Stimulated activated CD4-positive, alpha-beta T cell treated with anti-CD3 and anti-CD28 coated beads, Interleukin-1b, Interleukin-23, amount 100 ng/mL, for 48 hours (primary cell): ENCODE data around the gene ATF3.
"Not testable (repeated sequence)": the region's sequence is repeated elsewhere in the genome, so short reads cannot be mapped to it uniquely, and the experiment has no call there.

Experiments
- DNase-seq: peaks from one replicate; pipeline ENCODE4 v3.0.0-alpha.2; 2020

Gene ATF3

DNA sequence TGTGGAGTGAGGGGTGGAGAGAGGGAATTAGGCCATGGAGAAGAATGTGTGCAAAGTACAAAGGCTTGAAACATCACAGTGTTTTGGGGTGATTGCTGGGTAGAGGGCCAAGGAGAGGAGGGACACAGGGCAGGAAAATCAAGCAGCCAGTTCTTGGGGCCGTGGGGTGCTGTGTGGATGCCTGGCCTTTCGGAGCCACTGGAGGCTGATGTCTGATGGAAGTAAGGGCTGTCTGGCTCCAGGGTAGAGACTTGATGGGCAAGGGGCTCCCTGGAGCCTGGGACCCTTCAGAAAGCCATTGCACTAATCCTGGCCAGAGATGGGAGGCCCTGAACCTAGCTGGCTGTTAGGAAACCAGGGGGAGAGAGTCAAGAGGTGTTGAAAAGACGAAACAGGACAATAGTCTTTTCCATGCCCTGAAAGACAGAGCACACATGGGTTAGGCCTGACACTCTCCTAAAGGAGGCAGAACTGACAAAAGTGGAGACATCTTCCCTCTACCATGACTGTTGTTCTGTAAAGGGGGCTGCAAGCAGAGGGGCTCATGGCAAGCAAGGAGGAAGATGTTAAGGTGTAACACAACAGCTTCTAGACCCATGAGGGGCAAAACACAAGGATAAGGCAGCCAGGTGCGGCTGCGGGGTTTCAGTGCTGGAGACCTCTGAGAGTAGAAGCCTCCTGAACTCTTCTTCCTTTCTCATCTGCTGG, 21.0 kb downstream of the ATF3 start:
- no peak for DNase-seq

DNA sequence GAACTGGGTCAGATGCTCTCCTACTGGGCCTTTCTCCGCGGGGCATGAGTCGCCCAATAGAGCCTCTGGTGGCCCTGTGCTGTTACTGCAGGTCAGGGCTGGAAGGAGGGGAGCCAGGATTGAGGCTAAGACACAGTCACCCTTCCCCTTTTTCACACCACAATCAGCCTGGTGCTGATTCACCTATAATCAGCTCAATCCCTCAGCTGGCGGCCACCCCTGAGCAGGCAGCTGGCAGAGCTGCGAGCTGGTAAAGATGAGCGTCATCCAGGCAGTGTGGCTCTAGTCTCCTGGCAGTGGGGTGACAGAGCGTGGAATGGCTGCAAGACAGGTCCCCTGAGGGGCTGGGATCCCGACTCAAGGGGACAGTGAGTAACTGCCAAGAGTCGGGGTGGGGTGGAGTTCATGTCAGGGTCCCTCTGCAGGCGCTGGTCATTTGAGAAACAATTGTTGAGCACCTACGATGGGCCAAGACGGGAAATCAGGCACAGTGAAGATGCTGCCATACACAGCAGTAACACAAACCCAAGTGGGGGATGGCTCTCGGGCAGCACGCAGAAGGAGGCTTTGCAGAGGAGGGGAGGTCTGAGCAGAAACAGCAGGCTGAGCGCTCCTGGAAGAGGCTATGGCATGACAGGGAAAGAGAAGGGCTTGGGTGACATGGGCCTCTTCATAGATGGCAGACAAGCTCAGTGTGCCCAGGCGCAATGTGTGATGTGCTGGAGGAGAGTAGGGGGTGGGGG, 21.8 kb downstream of the ATF3 start:
- peak; percentile 77 for DNase-seq

DNA sequence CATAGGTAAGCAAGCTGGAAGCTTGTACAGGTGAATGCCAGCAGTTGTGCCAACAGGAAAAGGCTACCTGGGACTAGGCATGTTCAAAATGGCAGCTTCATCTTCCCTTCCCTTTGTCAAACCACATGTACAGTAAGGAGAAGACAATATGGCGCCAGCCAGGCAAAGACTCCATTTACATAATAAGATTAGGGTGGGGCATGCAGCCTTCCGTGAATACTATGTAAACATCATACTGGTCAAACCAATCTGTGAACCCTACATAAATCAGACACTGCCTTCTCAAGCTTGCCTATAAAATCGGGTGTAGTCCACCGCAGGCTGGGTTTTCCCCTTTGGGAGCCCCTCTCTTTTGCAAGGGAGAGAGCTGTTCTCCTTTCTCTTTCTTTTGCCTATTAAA, 24.6 kb downstream of the ATF3 start:
- DNase-seq: no peak

DNA sequence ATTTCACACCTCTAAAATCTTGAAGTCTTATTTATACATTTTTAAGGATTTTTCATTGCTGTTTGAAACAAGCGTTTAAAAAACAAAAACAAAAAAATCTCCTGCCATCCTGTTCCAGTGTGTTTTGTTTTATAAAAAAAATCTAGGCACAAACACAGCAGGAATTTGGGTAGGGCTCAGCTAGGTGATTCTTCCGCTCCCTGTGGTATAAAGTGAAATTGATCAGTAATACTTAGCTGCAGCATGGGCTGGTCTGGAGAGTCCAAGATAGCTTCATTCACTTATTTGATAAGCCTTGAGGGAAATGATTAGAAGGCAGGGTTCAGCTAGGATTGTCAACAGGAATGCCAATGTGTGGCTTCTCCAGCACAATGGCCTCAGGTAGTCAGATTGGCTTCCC, 25.7 kb downstream of the ATF3 start:
- DNase-seq: no peak

DNA sequence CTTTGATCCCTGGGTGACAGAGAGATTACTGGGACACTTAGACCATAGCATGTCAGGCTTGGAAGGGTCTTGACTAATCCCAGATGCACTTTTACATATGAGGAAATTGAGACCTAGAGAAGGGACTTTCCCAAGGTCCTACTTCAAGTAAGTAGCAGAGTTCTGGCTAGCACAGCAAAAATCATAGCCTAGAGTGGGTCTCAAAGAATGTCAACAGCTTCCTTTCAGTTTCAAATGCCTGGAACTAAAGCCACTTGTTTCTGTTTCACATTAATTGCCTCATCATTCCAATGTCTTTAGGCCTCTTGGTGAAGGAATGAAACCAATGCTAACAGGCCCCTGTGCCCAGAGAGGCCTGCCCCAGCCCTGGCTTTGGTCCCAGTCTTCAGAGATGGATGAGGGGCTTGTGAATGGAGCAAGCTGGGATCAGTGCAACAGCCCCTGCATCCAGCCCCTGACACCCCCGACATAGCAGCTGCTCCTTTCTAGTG, 26.6 kb downstream of the ATF3 start:
- no peak for DNase-seq

DNA sequence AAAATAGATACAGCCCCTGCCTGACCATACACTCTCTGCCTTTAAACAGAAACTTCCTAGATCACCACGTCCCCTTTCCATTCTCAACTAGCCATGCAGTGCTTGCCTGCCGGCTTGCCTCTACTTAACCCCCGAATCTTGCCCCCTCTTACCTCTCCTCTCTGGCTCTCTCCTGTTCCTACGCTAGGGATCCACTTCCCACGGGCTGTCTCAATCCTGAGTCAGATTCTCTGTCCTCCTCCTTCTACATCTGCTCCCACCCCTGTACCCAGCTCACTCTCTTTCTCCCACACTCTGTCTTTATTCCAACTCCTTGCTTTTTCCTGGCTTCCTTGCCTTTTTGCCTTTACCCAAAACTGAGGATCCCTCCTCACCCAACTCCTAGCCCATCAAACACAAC, 29.3 kb downstream of the ATF3 start:
- no peak for DNase-seq

DNA sequence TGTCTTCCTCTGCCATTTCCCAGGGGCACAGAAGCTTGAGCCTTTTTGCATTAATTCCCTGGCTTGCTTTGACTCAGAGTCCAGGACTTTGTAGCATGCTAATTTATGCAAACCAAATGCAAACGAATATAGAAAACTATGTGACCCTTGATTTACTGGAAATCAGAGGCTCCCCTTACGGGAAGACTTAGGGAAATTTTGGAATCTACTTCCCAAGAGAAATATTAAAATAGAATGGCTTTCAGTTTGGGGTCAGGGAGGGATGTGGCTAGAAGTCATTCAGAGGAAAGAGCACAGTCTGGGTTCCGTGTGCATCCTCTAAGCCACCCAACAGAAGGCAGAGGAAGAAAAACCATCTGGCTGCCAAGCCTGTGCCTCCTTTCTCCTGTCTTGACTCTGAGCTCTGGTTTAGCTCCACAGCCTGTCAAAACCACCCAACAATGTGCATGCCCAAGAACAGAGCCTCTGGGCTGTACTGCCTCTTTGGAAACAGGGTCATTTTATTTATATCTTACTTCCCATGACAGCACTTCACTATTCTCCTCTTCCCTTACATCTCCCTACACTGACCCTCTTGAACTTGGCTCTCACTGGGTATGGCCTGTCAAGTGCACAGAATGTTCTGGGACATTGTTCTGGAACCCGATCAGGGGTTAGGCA, 30.1 kb downstream of the ATF3 start:
- no peak for DNase-seq

DNA sequence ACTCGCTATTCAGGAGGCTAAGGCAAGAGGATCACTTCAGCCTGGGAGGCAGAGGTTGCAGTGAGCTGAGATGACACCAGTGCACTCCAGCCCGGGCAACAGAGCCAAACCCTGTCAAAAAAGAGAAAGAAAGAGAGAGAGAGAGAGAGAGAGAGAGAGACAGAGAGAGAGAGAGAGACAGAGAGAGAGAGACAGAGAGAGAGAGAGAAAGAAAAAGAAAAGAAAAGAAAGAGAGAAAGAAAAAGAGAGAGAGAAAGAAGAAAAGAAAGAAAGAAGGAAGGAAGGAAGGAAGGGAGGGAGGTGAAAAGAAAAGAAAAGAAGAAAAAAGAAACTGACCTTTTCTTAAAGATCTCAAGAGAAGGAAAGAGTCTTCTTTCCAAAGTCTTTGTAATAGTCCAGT, 31.0 kb downstream of the ATF3 start:
- DNase-seq: not testable (repeated sequence)

DNA sequence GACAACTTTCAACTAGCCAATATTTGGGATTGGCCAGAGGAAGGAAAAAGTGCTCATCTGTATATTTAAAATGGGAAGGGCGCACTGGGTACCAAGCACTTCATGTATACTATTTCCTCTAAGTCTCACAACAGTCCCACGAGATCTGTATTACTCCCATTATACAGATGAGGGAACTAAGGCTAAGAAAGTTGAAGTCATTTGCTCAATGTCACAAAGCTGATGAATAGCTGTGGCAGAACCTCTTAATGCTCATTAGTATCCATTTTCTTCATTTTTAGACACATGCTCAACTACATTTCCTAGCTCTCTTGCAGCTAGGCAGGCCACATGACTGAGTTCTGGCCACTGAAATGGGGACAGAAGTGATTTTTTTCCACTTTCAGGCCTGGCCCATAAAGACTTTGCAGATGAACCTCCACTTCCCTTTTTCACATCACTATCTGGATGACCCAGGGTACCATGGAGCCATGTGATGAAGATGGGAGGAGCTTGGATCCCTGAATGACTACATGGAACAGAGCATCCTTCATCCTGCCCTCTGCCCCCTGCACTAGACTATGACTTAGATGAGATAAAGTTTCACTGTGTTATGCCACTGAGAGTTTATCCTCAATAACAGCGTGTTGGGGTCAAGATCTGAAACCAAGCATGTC, 31.8 kb downstream of the ATF3 start:
- no peak for DNase-seq

DNA sequence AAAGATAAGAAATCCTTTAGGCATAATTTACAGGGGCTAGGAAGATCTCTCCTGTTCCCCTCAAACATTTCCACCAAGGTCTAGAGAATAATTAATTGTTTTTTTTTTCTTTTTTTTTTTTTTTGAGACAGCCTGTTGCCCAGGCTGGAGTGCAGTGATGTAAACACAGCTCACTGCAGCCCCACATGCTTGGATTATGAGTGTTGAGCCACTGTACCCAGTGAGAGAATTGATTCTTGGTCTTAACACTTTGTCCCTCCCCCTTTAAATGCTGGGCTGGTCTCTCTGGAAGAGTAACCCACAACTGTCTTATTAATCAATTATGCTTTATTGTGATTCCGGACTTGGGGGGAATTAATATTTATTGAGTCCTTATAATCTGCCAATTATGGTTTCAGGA, 33.4 kb downstream of the ATF3 start:
- no peak for DNase-seq

DNA sequence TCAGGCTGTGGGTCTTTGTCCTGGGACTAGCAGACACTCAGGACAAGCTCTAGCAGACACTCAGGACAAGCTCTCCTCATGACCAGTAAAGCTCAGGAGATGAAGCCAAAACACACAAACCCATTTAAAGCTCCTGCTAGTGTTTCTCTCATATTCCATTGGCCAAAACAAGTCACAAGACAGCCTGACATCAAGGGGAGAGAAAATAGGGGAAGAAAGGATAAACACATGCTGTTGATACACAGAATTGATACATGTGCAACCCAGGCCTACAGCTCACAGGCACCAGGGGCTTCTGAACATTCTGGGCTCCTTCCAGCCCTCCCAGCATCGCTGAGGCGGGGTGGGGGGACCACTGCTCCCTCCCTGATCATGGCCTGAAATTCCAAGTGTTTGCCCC, 35.3 kb downstream of the ATF3 start:
- no peak for DNase-seq

DNA sequence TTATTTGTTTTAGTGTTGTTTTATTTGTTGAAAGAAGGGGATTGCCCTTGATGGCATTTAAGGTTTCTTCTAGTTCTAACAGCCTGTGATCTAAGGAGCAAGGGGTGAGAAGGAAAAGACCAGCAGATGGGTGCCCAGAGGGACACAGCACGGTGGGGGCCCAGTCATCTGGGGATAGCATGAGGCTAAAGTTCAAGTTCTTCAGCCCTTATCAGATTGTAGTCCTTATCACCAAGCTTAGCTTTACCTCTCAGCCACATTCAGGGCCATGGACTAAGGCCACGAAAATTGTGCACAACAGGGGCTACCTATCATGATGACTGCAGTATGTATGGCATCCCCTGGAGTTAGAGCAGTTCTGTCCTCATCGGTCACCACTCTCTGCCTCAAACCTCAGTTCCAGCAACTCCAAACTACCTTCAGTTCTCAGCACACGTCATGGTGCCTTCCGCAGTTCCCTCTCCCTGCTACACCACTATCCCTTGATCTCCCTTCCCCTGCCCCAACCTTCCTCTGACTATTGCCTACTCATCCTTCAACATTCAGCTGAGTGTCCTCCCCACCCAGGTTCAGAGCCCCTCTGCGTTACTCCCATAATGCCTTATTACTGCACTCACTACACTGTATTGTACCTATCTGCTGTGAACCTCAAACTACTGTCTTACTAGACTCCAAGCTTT, 36.4 kb downstream of the ATF3 start:
- no peak for DNase-seq

DNA sequence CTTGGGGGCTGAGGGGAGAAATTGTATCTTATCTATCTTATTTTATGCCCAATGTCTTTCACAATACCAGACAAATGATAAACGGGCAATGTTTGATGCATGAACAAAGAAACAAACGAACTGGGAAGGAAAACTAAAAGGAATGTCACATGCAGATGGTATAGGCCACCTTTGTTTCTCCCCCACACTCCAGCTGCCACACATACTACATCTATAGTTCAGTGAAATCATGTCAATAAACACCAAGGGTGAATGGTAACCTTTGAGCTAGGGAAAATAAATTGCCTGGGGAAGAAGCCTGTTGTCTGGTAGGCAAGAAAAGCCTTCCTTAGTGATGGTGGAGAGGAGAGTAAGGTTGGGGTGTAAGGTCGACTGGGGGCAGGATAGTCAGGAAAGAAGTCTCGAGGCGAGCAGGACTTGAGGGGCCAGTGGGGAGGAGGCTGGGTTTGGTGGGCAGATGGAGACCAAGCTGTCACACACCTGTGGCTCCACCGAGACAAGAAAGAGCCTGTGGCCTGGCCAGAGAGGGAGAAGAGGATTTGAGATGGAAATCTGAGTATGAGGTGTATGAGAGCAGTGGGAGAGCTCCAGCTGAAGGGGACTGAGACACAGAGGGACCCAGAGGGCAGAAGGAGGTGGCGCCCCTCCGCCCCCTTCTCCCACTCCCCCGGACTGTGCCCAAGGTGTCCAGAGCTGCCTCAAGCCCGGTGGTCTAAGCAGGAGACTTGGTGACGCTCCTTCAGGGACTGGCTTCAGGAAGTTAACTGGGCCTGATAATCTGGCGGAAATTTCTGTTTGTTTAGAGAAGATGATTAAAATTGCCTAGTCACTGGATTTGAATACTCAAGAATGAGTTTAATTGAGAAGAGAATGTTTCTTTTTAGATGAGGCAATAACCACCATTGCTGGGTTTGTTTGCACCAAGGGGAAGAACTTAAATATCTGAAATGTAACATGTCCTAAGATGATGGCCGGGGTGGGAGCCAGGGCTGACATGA, 37.3 kb downstream of the ATF3 start:
- DNase-seq: no peak

DNA sequence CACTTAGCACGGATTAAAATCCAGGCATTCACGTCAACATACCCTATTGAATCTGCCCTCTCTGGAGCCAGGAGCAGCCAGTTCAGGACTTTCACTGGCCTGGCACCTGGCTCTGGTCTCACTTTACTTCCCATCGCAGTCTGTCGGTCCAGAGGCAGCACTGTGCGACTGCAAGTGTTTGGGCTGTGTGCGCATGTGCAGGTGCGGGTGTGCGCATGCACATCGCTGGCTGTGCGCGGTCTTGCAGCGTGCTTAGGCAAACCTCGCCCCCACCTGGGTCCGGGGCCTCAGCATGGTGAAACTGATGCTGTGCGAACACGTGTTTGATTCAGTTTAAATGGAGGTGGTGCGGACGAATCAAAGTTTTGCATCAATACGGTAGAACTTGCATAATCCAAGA, 38.0 kb downstream of the ATF3 start:
- DNase-seq: no peak

DNA sequence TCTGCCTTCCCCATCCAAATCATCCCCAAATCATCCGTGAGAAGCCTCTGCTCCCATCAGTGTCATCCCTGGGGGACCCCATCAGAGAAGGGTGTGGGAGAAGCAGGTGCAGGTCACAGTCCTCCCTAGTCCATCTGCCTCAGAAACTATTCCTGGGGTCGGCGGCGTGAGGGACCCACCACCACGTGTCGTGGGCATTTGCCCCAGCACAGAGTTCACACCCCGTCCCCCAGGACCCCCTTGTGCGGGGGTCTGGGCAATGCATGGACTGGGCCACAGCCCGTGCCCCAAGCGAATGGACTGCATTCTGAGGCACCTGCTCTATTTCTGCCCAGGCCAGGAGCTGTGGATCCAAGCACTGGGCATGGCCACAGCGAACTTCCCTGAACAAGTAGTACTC, 38.4 kb downstream of the ATF3 start:
- no peak for DNase-seq

DNA sequence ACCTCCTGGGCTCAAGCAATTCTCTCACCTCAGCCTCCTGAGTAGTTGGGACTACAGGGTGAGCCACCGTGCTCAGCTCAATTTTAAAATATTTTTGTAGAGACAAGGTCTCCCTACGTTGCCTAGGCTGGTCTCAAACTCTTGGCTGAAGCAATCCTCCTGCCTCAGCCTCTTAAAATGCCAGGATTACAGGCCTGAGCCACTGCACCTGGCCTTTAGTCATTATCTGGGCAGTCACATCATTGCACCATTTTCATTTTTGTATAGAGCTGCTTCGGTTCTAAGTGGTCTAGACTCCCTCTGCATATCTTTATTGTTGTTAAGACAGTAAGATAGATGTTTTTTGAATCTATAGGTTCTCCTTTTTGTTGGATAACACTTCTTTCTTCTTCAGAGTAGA, 39.9 kb downstream of the ATF3 start:
- DNase-seq: no peak

DNA sequence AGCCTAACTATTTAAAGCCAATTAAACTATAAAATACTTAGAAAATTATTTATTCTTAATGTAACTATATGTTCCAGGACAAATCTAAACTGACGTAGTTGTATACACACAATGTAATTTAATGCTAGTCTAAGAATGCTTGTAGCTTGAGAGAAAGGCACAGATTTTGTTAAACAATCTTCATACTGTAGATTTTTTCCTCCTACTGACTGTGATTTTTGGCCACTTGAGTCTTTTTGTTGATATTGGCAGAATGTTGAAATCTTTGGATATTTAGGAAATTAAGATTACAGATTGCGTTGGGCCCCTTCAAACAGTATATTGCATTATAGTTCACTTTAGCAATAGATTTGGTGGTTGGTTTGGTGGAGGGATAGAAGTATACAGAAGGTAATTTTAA, 40.5 kb downstream of the ATF3 start:
- DNase-seq: no peak

DNA sequence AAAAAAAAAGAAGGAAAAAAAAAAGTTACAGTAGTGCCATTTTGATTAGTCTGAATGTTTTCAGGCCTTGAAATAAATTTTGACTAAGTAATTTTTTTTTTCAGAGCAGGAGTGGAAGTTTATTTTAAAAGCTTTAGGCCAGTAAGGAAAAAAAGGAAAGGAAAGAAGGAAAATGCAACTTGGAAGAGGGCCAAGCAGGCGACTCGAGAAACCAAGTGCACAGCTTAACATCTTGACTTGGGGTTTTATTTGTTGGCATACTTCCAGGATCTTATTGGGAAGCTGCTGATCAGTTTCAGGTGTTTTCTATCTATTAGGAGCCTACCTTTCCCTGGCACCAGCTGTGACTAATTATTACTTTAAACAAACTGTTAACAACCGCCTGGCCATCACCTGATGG, 41.7 kb downstream of the ATF3 start:
- DNase-seq: no peak

DNA sequence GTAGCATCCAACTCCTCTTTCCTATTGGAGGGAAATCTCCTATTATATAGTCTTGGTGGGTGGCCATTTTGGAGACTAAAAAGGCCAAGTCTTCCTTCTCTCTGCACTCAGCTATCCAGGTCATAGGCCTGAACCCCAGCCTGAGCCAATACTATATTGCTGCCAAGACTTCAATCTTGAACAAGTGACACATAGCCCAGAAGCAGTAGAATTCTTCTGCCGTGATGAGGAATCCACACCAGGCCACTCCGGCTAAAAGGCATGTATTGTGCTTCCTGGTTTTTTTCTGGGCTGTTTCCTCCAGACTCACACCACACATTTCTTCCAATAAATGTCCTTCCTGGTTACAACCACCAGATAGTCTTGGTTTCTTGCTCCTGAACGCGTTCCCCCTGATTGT, 43.0 kb downstream of the ATF3 start:
- no peak for DNase-seq

DNA sequence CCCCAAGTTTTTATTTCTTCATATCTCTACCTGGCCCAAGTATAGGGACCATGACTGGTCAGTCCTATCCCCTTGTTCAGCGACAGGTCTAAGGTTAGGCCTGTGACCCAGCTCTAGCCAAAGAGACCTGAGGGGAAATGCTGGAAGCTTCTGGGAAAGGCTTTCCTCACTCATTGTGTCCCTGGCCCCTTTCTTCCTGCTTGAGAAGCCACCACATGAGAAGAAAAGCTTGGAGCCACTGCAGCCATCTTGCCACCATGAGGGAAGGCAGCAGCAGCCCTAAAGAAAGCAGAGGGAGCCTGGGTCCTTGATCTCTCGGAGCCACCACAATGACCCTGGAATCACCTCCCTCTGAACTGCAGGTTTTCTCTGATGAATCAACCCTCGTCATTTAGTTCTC, 43.4 kb downstream of the ATF3 start:
- DNase-seq: no peak

DNA sequence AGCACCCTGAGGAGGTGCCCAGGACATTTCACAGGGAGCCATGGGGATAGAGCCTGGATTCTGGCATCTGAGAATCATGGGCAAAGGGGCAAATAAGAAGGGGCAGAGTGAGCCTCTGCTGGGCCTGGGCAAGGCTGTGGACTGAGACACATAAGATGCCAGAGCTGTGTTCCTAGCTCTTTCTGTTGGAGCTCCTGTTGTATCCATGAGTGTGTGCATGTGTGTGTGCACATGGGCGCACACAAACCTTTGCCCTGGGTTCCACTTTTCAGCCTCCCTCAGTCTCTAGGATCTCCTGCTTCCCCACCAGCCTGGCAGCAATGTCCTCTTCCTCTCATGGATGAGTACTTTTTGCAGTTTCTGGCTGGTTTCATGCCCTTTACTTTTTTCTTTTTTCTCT, 44.0 kb downstream of the ATF3 start:
- DNase-seq: no peak
